Cardiac muscle cell (in vitro differentiated cells and primary cell): ENCODE results near the gene GMPPA. TPM values are rescaled to one million over a fixed set of nuclear protein-coding genes. Genes with fewer than 3 reads are reported as not detected.

Source experiments
- DNase-seq, 2 donors: peaks; one replicate each; pipeline versions ENCODE4 v3.0.0 to v3.0.0-alpha.2; 2010 to 2017; ENCODE audit warnings: low read depth in 1 of 2, low spot score in 1 of 2
- H3K27ac ChIP-seq: fragments of 200-600 bp; sonication (generic); 2 replicates; pipeline ENCODE4 v1.5.1; 2016
- H3K27me3 ChIP-seq: fragments of 200-600 bp; sonication (generic); 2 replicates; pipeline ENCODE4 v1.6.0; 2016; ENCODE audit warnings: control low read depth
- H3K36me3 ChIP-seq: fragments of 200-600 bp; sonication (generic); 2 replicates; pipeline ENCODE4 v1.5.1; 2016; ENCODE audit warnings: control low read depth
- H3K4me1 ChIP-seq: fragments of 200-600 bp; sonication (generic); 2 replicates; pipeline ENCODE4 v1.8.1; 2017; ENCODE audit warnings: low read depth, mild to moderate bottlenecking, mixed run types
- H3K4me3 ChIP-seq: fragments of 200-600 bp; sonication (generic); 2 replicates; pipeline ENCODE4 v1.5.1; 2016; ENCODE audit warnings: mild to moderate bottlenecking
- H3K9me3 ChIP-seq: fragments of 200-600 bp; sonication (generic); 2 replicates; pipeline ENCODE4 v1.5.1; 2017; ENCODE audit warnings: low read depth, mild to moderate bottlenecking, control low read depth
- polyA plus RNA-seq: library from polyadenylated mRNA; unstranded; fragments of >200 nt; fragmentation: Nextera tagmentation; extraction: Ambion mirVana; gene quantifications from 2 replicates; pipeline ENCODE4 v1.2.1, GENCODE V29; 2016
- total RNA-seq: library from RNA; depleted of rRNA; stranded (reverse); fragments of >200 nt; gene quantifications from 2 replicates; pipeline ENCODE4 v1.2.3, GENCODE V29; 2016
- TF ChIP-seq, protein P1 (sequence below): IDR thresholded peaks from 2 replicates; pipeline ENCODE4 v1.5.1; 2012; ENCODE audit warnings: low read depth, mild to moderate bottlenecking, low read length

GMPPA gene
- total and polyA plus RNA-seq, 2 experiments from 2014 or later = 35.0 to 67.5 TPM

DNA sequence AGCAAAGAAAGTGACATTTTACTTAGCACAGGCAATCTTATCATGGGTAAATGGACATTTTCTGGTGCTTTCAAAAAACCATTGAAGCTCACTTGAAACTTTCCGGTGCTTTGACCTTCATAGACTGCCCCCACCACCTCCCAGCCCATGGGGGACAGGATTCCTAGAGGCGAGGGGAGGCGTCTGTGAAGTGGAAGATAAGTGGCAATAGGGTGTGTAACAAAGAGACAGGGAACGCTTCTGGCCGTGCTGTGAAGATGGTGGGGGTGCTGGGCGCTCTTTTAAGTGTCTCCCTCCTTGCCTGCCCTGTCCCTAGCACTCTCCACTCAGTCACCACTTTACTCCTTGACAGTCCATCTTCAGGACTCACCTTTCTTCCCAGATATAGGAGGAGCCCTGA lies 23.4 kb upstream of the GMPPA start:
- Histone ChIP-seq H3K27me3 (no peaks in the 10 kb centered on the region), H3K4me3 (no peak overlapping the region), H3K27ac (peak overlapping the region; percentile 62), H3K4me1 (peaks cover 31% of the 10 kb centered on the region), H3K9me3 (no peaks in the 10 kb centered on the region), H3K36me3 (peaks cover 31% of the 10 kb centered on the region)
- peak in 1 of 2 donors; percentile 83 for DNase-seq
- TF ChIP-seq, protein P1, sequence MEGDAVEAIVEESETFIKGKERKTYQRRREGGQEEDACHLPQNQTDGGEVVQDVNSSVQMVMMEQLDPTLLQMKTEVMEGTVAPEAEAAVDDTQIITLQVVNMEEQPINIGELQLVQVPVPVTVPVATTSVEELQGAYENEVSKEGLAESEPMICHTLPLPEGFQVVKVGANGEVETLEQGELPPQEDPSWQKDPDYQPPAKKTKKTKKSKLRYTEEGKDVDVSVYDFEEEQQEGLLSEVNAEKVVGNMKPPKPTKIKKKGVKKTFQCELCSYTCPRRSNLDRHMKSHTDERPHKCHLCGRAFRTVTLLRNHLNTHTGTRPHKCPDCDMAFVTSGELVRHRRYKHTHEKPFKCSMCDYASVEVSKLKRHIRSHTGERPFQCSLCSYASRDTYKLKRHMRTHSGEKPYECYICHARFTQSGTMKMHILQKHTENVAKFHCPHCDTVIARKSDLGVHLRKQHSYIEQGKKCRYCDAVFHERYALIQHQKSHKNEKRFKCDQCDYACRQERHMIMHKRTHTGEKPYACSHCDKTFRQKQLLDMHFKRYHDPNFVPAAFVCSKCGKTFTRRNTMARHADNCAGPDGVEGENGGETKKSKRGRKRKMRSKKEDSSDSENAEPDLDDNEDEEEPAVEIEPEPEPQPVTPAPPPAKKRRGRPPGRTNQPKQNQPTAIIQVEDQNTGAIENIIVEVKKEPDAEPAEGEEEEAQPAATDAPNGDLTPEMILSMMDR = no peak

DNA sequence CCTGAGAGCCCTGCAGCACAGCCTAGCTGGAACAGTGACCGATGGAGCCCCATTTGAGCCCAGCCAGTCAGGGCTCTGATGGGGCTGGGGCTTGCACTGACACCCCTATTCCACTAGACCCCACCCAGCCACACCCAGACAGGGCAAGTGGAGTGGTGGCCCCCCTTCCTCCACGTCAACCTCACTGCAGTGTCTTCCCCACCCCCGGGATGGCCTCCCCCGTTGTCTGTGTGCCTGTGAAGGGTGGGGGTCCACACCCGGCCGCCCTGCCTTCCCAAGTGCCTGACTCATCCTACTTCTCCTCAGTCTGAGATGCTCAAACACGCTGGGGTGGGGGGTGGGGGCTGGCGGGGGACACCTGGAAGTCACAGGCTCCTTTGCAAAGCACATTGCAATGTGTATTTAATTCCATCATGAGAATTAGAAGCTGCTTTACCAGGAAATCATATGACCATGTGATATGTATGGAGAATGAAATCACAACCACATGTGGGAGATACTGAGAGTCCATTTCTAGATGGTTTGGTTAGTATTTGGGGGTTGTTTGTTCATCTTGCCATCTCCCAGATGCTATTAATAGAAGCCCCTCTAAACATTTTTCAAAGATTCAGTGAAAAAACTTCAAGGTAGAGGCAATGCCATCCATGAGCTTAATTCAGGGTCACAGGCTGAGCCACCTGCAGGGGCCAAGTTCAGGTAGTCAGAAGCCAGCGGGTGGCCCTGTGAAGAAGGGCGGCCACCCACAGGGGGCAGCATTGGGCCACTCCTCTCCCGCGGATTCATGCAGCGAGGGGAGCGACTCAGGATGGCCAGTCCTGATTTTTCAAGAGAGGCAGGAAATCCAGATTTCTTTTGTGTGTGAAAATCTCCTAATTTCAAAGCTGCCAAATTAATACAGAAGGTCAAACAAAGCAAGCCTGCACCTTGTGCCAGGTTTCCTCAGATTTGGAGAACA lies 22.7 kb upstream of the GMPPA start:
- no peaks in the 10 kb centered on the region for H3K9me3 ChIP-seq
- peak overlapping the region; percentile 62 for H3K27ac ChIP-seq
- H3K4me1 ChIP-seq = peaks cover 24% of the 10 kb centered on the region
- peak; percentile 72 to 87 for DNase-seq
- no peak overlapping the region for H3K4me3 ChIP-seq
- peaks cover 33% of the 10 kb centered on the region for H3K36me3 ChIP-seq
- no peaks in the 10 kb centered on the region for H3K27me3 ChIP-seq
- TF ChIP-seq, protein P1 = peak; percentile 95

DNA sequence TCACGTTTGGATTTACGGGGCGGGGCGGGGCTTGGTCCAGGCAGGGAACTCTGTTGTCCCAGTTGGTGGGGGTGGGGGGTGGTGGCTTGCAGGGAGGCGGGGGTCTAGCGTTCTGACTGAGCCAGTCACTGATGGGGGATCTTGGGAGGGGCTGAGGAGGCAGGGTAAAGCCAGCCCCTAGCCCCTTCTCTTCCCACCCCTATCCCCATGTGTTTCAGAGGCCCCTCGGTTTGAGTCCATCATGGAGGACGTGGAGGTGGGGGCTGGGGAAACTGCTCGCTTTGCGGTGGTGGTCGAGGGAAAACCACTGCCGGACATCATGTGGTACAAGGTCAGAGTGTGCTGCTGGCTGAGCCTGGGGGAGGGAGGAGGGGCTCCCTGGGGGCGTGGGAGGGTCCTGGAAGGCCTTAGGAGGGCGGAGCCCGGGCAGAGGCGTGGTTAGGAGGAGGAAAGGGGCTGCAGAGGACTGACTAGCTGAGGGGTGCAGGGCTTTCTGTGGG lies 22.0 kb upstream of the GMPPA start:
- Histone ChIP-seq H3K36me3 (peaks cover 40% of the 10 kb centered on the region), H3K27me3 (no peaks in the 10 kb centered on the region)
- TF ChIP-seq, protein P1 = no peak

DNA sequence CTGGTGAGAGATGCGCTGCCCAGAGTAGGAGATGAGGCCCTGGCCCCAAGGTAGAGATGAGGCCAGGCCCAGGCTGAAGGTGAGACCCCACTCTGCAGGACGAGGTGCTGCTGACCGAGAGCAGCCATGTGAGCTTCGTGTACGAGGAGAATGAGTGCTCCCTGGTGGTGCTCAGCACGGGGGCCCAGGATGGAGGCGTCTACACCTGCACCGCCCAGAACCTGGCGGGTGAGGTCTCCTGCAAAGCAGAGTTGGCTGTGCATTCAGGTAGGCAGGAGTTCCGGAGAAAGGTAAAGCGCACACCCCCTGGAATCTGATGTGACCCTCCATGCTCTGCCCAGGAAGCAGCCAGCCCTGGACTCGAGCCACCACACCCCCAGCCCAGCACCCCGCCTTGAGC lies 21.5 kb upstream of the GMPPA start:
- Histone ChIP-seq H3K4me1 (peaks cover 24% of the 10 kb centered on the region), H3K9me3 (no peaks in the 10 kb centered on the region), H3K27me3 (no peaks in the 10 kb centered on the region), H3K36me3 (peaks cover 43% of the 10 kb centered on the region), H3K4me3 (no peak overlapping the region), H3K27ac (no peak overlapping the region)
- DNase-seq = no peak
- TF ChIP-seq, protein P1 = no peak

More for the DNA sequence above, 22.0 kb upstream of the GMPPA start:
- H3K4me1 ChIP-seq = peaks cover 24% of the 10 kb centered on the region
- DNase-seq = peak in 1 of 2 donors; percentile 79
- H3K4me3 ChIP-seq = no peak overlapping the region
- H3K9me3 ChIP-seq = no peaks in the 10 kb centered on the region
- H3K27ac ChIP-seq = peak overlapping the region; percentile 9

DNA sequence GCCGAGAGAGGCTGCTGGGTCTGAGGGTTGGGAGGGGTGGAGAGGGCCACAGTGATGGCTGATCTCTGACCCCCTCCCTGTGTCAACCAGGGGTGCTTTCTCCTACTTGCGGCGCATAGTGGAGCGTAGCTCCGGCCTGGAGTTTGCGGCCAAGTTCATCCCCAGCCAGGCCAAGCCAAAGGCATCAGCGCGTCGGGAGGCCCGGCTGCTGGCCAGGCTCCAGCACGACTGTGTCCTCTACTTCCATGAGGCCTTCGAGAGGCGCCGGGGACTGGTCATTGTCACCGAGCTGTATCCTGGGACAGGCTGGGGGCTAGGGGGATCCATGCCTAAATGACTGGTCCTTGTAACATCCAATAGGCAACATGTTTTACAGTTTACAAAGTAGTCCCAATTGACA lies 20.9 kb upstream of the GMPPA start:
- H3K4me1 ChIP-seq = peaks cover 24% of the 10 kb centered on the region
- no peaks in the 10 kb centered on the region for H3K9me3 ChIP-seq
- H3K27ac ChIP-seq = no peak overlapping the region
- H3K36me3 ChIP-seq = peaks cover 43% of the 10 kb centered on the region
- no peak overlapping the region for H3K4me3 ChIP-seq
- DNase-seq = no peak
- no peaks in the 10 kb centered on the region for H3K27me3 ChIP-seq
- TF ChIP-seq, protein P1 = no peak
